ENCODE measurements around the gene COLEC11.

DNA sequence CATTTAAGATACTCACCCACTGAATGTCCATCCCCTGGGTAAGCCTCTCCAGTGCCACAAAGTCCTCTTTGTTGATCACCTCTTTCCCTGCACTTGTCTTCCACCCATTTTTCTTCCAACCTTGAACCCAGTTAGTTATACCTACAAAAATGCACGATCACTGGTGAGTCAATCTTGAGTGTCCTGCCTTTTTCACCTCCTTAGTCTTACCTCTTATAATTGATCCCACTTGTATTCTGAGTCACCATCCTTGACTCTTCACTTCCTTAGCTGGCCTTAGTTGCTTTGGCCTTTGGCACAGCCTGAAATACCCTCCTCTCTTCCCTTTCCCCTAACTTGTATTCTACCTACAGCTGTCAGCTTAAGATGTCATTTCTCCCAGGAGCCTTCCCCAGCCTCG is 47.0 kb upstream of the COLEC11 start:
- TF ChIP-seq ZMAT5 (CRISPR knock-in tag; IDR thresholded peaks at IDR 0.05; ENCODE audit: borderline replicate concordance, low read depth) (no peak), ZNF160 (CRISPR knock-in tag; IDR thresholded peaks at IDR 0.05) (no peak), ZNF616 (CRISPR knock-in tag; IDR thresholded peaks at IDR 0.05; ENCODE audit: low read depth) (no peak)
